TTC549 (cell line): Measurements from ENCODE around the gene CENPP.
"Not testable (repeated sequence)": the region's sequence is repeated elsewhere in the genome, so short reads cannot be mapped to it uniquely, and the experiment has no call there.

ENCODE experiments used
- FAIRE-seq: peaks from 2 replicates; lab custom pipeline; 2012; peaks lifted over from hg19 to GRCh38; lab: Jason Lieb, UNC

The CENPP gene

GRCh38 chr9:92538541-92538940 lies 212.8 kb downstream of the CENPP start:
- FAIRE-seq: no peak

GRCh38 chr9:92543972-92544371 lies 218.2 kb downstream of the CENPP start:
- no peak for FAIRE-seq

DNA sequence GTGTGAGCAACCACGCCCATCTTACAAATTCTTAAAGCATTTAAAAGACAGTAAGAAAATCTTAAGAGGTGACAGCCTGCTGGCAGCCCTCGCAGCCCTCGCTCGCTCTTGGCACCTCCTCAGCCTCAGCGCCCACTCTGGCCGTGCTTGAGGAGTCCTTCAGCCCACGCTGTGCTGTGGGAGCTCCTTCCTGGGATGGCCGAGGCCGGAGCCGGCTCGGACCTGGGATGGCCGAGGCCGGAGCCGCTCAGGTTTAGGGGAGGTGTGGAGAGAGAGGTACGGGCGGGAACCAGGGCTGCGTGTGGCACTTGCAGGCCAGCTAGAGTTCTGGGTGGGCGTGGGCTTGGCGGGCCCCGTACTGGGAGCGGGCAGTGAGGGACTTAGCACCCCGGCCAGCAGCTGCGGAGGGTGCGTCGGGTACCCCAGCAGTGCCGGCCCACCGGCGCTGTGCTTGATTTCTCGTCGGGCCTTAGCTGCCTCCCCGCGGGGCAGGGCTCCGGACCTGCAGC lies 219.3 kb downstream of the CENPP start:
- no peak for FAIRE-seq

DNA sequence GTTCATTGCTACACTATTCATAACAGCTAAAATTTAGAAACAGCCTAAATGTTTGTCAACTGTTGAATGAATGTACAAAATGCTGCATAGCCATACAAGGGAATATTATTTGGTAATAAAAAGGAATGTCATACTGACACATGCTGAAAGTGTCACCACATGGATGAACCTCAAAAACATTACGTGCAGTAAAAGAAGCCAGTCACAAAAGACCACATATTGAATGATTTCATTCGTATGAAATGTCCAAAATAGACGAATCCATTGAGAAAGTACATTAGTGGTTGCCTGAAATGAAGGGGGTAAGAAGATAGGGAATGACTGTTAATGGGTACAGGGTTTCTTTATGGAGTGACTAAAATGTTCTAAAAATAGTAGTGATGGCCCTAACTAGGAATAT lies 221.6 kb downstream of the CENPP start:
- no peak for FAIRE-seq

- no peak for FAIRE-seq
These were observed 225.0 kb downstream of the CENPP start for GRCh38 chr9:92550765-92551164.

DNA sequence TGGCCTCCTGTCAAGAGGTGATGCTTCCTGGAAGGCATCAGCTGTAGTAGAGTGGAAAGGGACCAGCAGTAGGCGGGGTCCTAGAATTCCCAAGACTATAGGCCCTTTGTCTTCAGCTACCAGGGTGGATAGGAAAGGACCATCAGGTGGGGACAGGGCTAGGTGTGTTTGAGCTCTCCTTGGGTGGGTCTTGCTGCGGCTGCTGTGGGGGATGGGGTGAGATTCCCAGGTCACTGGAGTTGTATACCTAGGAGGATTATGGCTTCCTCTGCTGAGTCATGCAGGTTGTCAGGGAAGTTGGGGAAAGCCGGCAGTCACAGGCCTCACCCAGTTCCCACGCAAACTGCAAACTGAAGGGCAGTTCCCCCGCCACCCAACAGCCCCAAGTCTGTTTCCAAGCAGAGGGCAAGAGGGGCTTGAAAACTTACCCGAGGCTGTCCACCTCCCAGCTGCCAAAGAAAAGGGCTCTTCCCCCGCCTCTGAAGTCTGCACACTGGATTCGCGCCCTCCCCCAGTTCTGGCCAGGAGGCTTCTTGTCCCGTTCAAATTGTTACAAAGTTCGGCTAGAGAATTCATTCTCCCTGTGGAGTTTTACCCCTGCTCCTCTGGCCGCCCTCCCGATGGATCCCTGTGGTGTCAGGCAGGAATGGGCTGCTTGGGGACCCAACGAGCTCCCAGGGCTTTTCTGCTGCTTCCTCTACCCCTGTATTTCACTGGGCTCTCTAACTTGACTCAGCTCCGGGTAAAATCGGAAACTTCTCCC lies 233.0 kb downstream of the CENPP start:
- FAIRE-seq: no peak

GRCh38 chr9:92561374-92562330 lies 235.9 kb downstream of the CENPP start:
- no peak for FAIRE-seq

DNA sequence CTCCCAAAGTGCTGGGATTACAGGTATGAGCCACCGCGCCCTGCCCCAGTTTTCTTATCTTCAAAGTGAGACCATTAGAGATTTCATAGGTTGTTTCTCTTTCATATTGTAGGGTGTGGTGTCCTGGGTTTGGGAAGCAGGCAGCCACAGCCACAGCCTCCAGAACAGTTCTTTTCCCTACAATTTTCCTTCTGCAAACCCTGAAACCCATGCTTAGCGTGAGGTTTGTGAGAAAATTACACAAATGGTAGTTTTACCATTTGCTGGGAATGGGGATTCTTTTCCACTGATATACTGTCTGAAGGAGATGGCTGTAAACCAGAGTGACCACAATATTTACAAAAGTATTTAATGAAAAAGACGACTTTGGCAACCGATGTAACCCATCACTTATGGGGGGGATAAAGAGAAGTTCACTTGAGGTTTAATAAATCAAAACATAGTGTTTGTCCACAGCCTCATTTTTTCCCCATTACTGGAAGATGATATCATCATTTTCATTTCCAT lies 236.8 kb downstream of the CENPP start:
- FAIRE-seq: no peak

DNA sequence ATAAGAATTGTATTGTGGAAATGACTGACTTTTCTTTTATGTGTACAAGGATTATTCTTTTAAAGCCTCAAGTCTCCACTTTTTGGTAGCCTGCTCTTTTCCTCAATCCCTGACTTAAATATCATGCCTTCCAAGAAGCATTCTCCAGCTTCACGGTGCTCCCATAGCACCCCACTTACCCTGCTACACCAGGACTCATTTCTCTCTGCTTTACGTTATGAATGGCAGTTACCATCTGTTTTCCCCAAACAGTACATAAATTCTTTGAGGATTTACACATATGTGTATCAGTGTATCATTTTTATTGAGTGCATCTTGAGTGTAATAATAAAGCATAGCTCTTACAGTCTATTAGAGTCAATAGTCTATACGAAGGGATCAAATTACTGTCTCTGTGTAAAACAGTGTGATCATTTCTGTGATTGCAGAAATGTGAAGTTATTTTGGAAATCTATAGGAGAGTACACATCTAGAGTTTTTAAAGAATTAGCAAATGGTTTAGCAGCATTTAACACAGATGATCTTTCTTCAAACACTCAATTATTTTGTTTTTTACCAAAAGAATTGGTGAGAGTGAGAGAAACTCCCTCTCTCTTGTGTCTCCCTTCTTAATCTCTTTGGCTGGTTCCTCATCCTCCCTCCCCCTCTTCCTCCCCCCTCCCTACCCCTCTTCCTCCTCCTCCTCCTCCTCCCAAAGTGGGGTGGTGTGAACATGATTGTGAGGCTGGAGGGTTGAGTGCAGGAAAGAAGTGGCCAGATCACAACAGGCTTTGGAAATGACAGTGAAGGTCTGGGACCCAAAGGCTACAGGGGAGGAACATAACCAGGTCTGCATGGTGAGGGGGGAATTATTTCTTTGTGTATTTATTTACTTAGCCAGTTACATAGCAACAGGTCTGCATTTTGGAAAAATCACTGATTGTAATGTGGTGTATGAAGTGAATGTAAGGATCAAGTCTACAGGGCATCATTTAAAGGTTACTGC lies 237.7 kb downstream of the CENPP start:
- no peak for FAIRE-seq

DNA sequence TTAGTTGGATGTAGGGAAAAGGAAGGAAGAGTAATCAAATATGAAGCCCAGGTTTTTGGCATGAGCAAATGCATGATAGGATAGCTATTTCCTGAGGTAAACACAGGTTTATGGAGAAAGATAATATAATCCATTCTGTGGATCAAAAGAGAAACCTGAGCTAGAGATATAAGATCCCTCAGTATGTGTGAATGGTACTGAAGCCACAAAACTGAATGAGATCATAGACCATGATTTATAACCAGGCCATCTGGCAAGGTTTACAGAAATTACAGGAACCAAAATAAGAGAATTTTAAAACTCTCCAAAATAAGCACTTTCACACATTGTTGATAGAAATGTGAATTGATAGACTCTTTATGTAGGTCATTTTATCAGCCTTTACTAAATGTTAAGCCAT lies 238.8 kb downstream of the CENPP start:
- no peak for FAIRE-seq

DNA sequence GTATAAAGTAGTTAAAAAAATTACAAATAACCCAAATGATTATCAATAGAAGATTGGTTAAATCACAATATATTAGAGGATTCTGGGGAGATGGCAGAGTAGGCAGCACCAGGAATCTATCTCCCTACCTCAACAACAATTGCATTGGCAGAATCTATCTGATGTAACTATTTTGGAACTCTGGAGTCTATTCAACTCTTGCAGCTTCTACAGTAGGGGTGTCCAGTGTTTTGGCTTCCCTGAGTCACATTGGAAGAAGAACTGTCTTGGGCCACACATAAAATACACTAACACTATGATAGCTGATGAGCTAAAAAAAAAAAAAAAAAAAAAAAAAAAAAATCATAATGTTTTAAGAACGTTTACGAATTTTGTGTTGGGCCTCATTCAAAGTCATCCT lies 239.2 kb downstream of the CENPP start:
- no peak for FAIRE-seq

DNA sequence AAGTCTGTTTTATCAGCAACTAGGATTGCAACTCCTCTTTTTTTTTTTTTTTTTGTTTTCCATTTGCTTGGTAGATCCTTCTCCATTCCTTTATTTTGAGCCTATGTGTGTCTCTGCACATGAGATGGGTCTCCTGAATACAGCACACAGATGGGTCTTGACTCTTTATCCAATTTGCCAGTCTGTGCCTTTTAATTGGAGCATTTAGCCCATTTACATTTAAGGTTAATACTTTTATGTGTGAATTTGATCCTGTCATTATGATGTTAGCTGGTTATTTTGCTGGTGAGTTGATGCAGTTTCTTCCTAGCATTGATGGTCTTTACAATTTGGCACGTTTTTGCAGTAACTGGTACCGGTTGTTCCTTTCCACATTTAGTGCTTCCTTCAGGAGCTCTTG lies 246.1 kb downstream of the CENPP start:
- not testable (repeated sequence) for FAIRE-seq

DNA sequence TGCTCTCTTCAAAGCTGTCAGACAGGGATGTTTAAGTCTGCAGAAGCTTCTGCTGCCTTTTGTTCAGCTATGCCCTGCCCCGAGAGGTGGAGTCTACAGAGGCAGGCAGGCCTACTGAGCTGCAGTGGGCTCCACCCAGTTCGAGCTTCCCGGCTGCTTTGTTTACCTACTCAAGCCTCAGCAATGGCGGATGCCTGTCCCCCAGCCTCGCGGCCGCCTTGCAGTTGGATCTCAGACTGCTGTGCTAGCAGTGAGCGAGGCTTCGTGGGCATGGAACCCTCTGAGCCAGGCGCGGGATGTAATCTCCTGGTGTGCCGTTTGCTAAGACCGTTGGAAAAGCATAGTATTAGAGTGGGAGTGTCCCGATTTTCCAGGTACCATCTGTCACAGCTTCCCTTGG lies 247.9 kb downstream of the CENPP start:
- not testable (repeated sequence) for FAIRE-seq

DNA sequence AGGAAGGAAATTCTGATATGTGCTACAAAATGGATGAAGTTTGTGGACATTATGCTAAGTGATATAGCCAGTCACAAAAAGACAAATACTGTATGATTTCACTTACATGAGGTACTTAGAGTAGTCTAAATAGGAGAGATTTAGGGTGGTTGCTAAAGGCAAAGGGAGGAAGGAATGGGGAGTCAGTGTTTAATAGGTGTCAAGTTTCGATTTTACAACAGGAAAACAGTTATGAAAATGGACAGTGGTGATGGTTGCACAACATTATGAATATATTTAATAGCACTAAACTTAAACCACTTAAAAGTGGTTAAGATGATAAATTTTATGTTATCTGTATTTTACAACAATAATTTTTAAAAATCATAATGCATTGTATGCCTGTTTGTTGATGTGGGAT lies 250.4 kb downstream of the CENPP start:
- no peak for FAIRE-seq

DNA sequence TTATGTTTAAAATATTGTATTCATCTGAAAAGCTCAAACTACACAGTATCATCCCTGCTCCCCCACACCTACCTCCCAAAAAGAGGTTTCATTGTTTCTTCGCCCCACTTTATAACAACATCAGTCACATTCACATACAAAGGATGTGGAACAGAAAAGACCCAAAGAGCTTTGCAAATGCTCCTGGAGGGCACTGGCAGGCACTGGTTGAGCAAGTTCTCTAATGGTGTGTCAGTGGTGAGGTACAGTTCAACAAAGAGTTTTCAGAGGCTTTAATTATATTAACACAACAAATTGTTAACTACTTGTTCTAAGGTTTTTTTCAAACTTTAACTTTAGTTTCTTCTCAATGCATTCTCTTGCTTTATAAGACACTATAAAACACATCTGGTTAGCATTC lies 264.2 kb downstream of the CENPP start:
- FAIRE-seq: no peak

GRCh38 chr9:92590377-92590776 lies 264.6 kb downstream of the CENPP start:
- FAIRE-seq: no peak

DNA sequence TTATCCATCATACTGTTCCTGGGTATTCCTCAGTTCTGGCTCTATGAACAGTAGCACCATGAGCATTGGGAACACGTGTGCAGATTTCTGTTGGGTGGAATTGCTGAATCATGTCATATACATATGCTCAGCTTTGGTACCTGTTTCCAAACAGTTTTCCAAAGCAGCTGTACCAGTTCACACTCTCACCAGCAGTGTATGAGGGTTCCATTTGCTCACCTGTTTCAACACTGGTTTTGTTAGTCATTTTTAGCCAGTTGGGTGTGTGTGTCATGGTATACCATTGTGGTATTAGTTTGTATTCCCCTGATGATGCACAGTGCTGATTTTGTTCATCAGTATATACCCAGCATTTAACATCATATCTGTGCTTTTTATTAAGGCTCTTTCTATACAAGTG lies 266.8 kb downstream of the CENPP start:
- no peak for FAIRE-seq

DNA sequence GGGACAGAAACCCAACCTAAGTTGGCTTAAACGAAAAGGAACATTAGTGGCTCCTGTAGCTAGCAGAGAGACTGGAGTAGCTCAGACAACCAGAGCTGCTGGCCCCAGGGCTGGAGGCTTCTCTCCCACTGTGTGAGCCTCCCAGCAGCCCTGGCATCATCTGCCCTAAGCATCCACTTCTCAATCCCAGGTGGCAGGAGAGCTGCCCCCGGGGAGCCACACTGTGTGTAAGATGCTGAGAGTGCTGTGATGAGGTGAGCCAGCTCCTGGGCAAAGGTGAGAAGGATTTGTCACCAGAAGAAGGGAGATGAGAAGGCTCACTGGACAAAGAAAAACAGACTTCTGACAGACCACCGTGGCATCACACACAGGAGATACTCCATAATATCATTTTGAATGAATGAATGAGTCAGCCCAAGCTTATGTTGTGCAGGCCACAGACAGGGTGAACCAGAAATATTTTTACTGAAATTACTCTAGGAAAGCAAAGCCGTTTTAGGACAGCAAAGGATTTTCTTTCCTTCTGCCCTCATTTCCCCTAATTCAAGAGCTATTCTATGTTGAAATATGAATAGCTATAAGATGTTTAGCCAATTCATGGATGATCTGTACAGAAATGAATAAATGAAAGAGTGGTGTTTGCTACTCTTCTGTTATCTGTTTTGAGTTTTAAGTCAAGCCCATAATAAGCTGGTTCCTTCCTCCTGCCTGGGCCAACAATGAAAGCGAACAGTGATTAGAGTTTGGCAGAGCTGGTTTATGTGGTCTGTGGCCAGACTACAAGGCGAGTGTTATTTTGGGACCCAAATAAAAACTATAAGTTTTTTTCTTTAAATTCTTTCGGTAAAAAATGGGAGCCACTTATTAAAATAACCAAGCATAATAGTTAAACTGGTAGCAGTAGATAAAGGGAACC lies 267.5 kb downstream of the CENPP start:
- no peak for FAIRE-seq

DNA sequence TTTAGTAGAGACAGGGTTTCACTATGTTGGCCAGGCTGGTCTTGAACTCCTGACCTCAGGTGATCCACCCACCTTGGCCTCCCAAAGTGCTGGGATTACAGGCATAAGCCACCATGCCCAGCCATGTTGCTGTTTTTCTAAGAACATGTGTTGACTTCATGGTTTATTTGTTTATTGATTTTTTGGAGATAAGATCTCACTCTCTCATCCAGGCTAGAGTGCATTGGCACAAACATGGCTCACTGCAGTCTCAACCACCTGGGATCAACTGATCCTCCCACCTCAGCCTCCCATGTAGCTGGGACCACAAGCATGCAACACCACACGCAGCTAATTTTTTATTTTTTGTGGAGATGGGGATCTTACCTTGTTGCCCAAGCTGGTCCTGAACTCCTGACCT lies 269.3 kb downstream of the CENPP start:
- FAIRE-seq: not testable (repeated sequence)

DNA sequence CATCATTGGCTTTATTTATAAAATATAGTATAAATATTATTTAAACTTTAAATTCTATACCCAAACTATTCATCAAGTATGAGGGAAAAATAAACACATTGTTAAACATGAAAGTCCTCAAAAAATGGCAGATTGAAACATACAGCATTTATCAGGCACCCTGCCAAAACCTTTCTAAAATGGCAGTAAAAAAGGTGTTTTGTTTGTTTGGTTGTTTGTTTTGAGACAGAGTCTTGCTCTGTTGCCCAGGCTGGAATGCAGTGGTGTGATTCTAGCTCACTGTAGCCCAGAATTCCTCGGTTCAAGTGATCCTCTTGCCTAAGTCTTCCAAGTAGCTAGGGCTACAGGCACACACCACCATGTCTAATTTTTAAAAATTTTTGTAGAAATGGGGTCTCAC lies 270.2 kb downstream of the CENPP start:
- no peak for FAIRE-seq

- no peak for FAIRE-seq
These were observed 272.6 kb downstream of the CENPP start for GRCh38 chr9:92598382-92598781.
